Measurements from ENCODE around the gene NUTF2. TPM values are rescaled to one million over a fixed set of nuclear protein-coding genes. Genes with fewer than 3 reads are reported as not detected.

The NUTF2 gene
- total and polyA plus RNA-seq, 2 of the 8 experiments (the other 6 are each of a cell fraction or from before 2014, with no cell fraction given) = 219 to 377 TPM

- WGBS, 2 experiments (ENCODE audit: extremely low coverage in 1 of 2, insufficient coverage in 1 of 2, insufficient read length in 1 of 2, insufficient replicate concordance in 2 of 2, low coverage in 1 of 2, low lambda C conversion rate in 2 of 2, missing lambda C conversion rate in 1 of 2) = 92% methylated on average over 9 of the region's 9 CpGs; no CpG with 5 or more reads in 1 of the 2 experiments
- H4K20me1 ChIP-seq (replicated peaks in 1 of 2; ENCODE audit: control insufficient read depth in 1 of 2, insufficient read depth in 2 of 2, low read length in 2 of 2) = peaks cover 15 to 20% of the 10 kb centered on the region in 2 experiments
- no peak overlapping the region for H2AFZ ChIP-seq (ENCODE audit: low read length)
- H3K4me2 ChIP-seq (ENCODE audit: insufficient read depth in 1 of 2, low read depth in 2 of 2, low read length in 2 of 2) = no peak overlapping the region
- no peak overlapping the region for H2BK5ac ChIP-seq (ENCODE audit: low read depth, low read length)
- peaks cover 0 to 6% (median 3%) of the 10 kb centered on the region in 4 experiments; a peak in 4 of 7 replicates for H3K4me1 ChIP-seq (replicated peaks in 1 of 4; ENCODE audit: control insufficient read depth in 3 of 4, insufficient read depth in 4 of 4, low read length in 3 of 4)
- peaks cover 3 to 23% of the 10 kb centered on the region in 2 experiments; a peak in 3 of 4 replicates for H3K79me2 ChIP-seq (ENCODE audit: control insufficient read depth in 1 of 2, insufficient read depth in 2 of 2, low read length in 2 of 2)
- H3K27ac ChIP-seq (ENCODE audit: low read depth, low read length) = no peak overlapping the region
- ChIA-PET CTCF (ENCODE audit: partially characterized antibody) (interaction anchor here (0.8 to 21.8 kb wide), 8 partner anchors 13 to 206 kb away, joined by 3 to 623 read pairs (median 4); partner anchors contain the start of genes CTRL, LCAT and PSMB10), POLR2A (ENCODE audit: partially characterized antibody) (interaction anchor here (1.1 to 1.4 kb wide), 4 partner anchors 21 to 61 kb away, joined by 3 to 4 read pairs (median 3); no protein-coding TSS in a partner anchor)
- no peak overlapping the region for H4K91ac ChIP-seq (replicated peaks; ENCODE audit: insufficient read length, low read length)
- H3K79me1 ChIP-seq (ENCODE audit: low read depth, low read length) = peaks cover 11% of the 10 kb centered on the region
- H2BK20ac ChIP-seq (ENCODE audit: low read length) = no peak overlapping the region
- H3K27me3 ChIP-seq (replicated peaks in 1 of 4; ENCODE audit: control insufficient read depth in 3 of 4, extremely low read depth in 1 of 4, insufficient read depth in 3 of 4, low read length in 3 of 4) = no peaks in the 10 kb centered on the region
- TF ChIP-seq YY1 (IDR thresholded peaks at IDR 0.05; ENCODE audit: low read depth, low read length) = no peak
- TF ChIP-seq EGR1 (IDR thresholded peaks at IDR 0.05; ENCODE audit: borderline replicate concordance, low read depth, low read length) = no peak
- no peak for TF ChIP-seq CTBP2 (IDR thresholded peaks at IDR 0.05; ENCODE audit: borderline replicate concordance, insufficient read depth, insufficient read length, low read length)
- no peak for TF ChIP-seq ASH2L (IDR thresholded peaks at IDR 0.05; ENCODE audit: low read length)
- no peak for TF ChIP-seq CHD2 (IDR thresholded peaks at IDR 0.05; ENCODE audit: low read length)
- no peak for TF ChIP-seq SIX5 (IDR thresholded peaks at IDR 0.05; ENCODE audit: low read depth, low read length)
- TF ChIP-seq, protein P1, sequence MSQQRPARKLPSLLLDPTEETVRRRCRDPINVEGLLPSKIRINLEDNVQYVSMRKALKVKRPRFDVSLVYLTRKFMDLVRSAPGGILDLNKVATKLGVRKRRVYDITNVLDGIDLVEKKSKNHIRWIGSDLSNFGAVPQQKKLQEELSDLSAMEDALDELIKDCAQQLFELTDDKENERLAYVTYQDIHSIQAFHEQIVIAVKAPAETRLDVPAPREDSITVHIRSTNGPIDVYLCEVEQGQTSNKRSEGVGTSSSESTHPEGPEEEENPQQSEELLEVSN (IDR thresholded peaks at IDR 0.05) = no peak
- TF ChIP-seq RFX5 (IDR thresholded peaks at IDR 0.05; ENCODE audit: borderline replicate concordance, low read depth, low read length) = no peak
- no peak for TF ChIP-seq RNF2 (IDR thresholded peaks at IDR 0.05; ENCODE audit: borderline replicate concordance, low read depth, low read length, missing control alignments, poor library complexity, severe bottlenecking)
- no peak for TF ChIP-seq KDM1A (IDR thresholded peaks at IDR 0.05; ENCODE audit: borderline replicate concordance, low read length)
- TF ChIP-seq SRF (IDR thresholded peaks at IDR 0.05; ENCODE audit: low read depth, low read length) = no peak
- TF ChIP-seq FOSL1 (IDR thresholded peaks at IDR 0.05; ENCODE audit: insufficient read depth, low read depth, low read length) = no peak
- TF ChIP-seq BRCA1 (IDR thresholded peaks at IDR 0.05; ENCODE audit: low read depth, low read length) = no peak
- H3K23me2 ChIP-seq (ENCODE audit: low read depth, low read length) = no peaks in the 10 kb centered on the region; the same call in 1 of the 2 replicates
- no peak for FAIRE-seq
- no peak overlapping the region for H2BK12ac ChIP-seq (ENCODE audit: low read depth, low read length)
- H3K4ac ChIP-seq (replicated peaks; ENCODE audit: insufficient read length, low read depth, low read length) = no peak overlapping the region
- H3K4me3 ChIP-seq (ENCODE audit: extremely low read depth in 1 of 4, insufficient read depth in 2 of 4, low read depth in 3 of 4, low read length in 4 of 4) = no peak overlapping the region
- H3K9ac ChIP-seq (replicated peaks in 1 of 4; ENCODE audit: extremely low read depth in 1 of 4, low read depth in 3 of 4, low read length in 3 of 4) = no peak overlapping the region
- no peak for DNase-seq (ENCODE audit: low read depth in 1 of 2, low spot score in 2 of 2)
- H3K18ac ChIP-seq (ENCODE audit: extremely low read depth, low read length) = no peak overlapping the region
- H2AK5ac ChIP-seq (ENCODE audit: low read depth, low read length) = no peak overlapping the region
- no peak overlapping the region for H3K23ac ChIP-seq (ENCODE audit: insufficient read length)
- H4K8ac ChIP-seq (ENCODE audit: extremely low read depth, insufficient read depth, low read length) = no peak overlapping the region
- H3K36me3 ChIP-seq (ENCODE audit: control insufficient read depth in 2 of 4, insufficient read depth in 4 of 4, low read length in 3 of 4) = peaks cover 34 to 60% (median 49%) of the 10 kb centered on the region in 4 experiments
- no peak overlapping the region for H4K5ac ChIP-seq (ENCODE audit: insufficient read length, low read depth, low read length)
- no peak overlapping the region for H3K14ac ChIP-seq (ENCODE audit: insufficient read length)
- H2BK15ac ChIP-seq (ENCODE audit: low read length) = no peak overlapping the region
- no peak overlapping the region for H3K56ac ChIP-seq (replicated peaks; ENCODE audit: insufficient read length, low read depth, low read length)
- no peaks in the 10 kb centered on the region for H3K9me3 ChIP-seq (ENCODE audit: insufficient read depth in 2 of 2, low read depth in 1 of 2, low read length in 1 of 2)
- no peak overlapping the region for H2BK120ac ChIP-seq (replicated peaks; ENCODE audit: low read depth, low read length)
Observed at GRCh38 chr16:67878846-67879245, 32.1 kb downstream of the NUTF2 start.
